Osteocyte (in vitro differentiated cells): Measurements from ENCODE around the gene UGT2B10. TPM values are rescaled to one million over a fixed set of nuclear protein-coding genes. Genes with fewer than 3 reads are reported as not detected.

Experiments used
- DNase-seq: peaks from one replicate; pipeline ENCODE4 v3.0.0; 2021; ENCODE audit warnings: mixed read lengths; ENCODE audit not compliant: unreplicated experiment; ENCODE audit errors: extremely low spot score
- H3K27ac Mint-ChIP-seq: one replicate; pipeline ENCODE4 v1.8.0; 2021; ENCODE audit warnings: mild to moderate bottlenecking, mixed read lengths; ENCODE audit not compliant: unreplicated experiment
- H3K27me3 Mint-ChIP-seq: one replicate; pipeline ENCODE4 v1.8.0; 2021; ENCODE audit warnings: mixed read lengths; ENCODE audit not compliant: unreplicated experiment
- H3K36me3 Mint-ChIP-seq: one replicate; pipeline ENCODE4 v1.8.0; 2021; ENCODE audit warnings: mixed read lengths; ENCODE audit not compliant: unreplicated experiment
- H3K4me1 Mint-ChIP-seq: one replicate; pipeline ENCODE4 v1.8.0; 2021; ENCODE audit warnings: mixed read lengths; ENCODE audit not compliant: unreplicated experiment
- H3K4me3 Mint-ChIP-seq: one replicate; pipeline ENCODE4 v1.8.0; 2021; ENCODE audit warnings: mild to moderate bottlenecking, moderate library complexity, mixed read lengths; ENCODE audit not compliant: unreplicated experiment
- H3K9me3 Mint-ChIP-seq: one replicate; pipeline ENCODE4 v1.8.0; 2021; ENCODE audit warnings: mixed read lengths; ENCODE audit not compliant: unreplicated experiment
- CTCF ChIP-seq: fragments of 200-600 bp; sonication (generic); IDR thresholded peaks from 2 replicates; pipeline ENCODE4 v1.5.0; 2021; ENCODE audit warnings: antibody characterized with exemption, mild to moderate bottlenecking, moderate library complexity
- total RNA-seq: library from RNA; stranded (reverse); gene quantifications from 2 replicates; pipeline ENCODE4 v1.2.1, GENCODE V29; 2021

The UGT2B10 gene
- total RNA-seq, 1 donor from 2014 or later, result not detected

- H3K36me3 Mint-ChIP-seq, result no peaks in the 10 kb centered on the region
- no peaks in the 10 kb centered on the region for H3K4me1 Mint-ChIP-seq
- H3K4me3 Mint-ChIP-seq, result no peak overlapping the region
- no peak overlapping the region for H3K27ac Mint-ChIP-seq
- peaks cover 3% of the 10 kb centered on the region for H3K27me3 Mint-ChIP-seq
- no peak for TF ChIP-seq CTCF
- DNase-seq, result no peak
- H3K9me3 Mint-ChIP-seq, result peaks cover 12% of the 10 kb centered on the region
Measured at GRCh38 chr4:68861057-68861456, 45.3 kb downstream of the UGT2B10 start.

DNA sequence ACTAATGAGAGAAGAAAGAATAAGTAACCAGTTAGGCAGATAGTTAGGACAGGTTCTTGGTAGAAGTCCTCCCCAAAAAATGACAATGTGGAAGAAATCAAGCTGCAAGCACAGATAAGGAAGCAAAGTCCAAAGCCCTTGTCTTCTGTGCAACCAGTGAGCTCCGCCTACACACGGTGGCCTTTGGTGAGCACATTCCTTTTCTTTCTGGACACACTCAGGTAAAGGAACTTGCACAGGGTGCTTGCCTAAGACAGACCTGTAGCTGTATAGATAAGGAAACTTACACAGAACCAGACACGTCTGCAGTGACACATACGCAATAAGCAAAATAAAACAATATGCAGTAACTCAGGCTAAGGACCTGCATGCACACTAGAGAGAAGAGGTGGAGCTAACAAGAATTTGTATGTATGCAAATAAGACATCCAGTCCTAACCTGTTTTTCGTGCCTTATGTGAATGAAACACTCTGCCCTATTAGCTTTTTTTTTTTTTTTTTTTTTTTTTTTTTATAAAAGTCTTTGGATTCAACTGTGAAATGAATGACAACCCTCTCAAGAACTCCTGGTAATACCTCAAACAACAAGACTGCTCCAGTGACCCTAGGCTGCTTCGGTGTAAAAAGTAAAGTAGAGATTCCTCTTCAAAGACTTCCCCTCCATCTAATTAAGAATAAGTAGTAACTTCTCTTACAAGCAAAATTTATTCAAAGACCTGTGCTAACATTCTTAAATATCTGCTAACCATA, 48.8 kb downstream of the UGT2B10 start:
- no peak for TF ChIP-seq CTCF
- Mint-ChIP-seq H3K36me3 (no peaks in the 10 kb centered on the region), H3K27ac (no peak overlapping the region), H3K27me3 (peaks cover 3% of the 10 kb centered on the region), H3K9me3 (no peaks in the 10 kb centered on the region), H3K4me3 (no peak overlapping the region), H3K4me1 (no peaks in the 10 kb centered on the region)
- DNase-seq, result no peak

DNA sequence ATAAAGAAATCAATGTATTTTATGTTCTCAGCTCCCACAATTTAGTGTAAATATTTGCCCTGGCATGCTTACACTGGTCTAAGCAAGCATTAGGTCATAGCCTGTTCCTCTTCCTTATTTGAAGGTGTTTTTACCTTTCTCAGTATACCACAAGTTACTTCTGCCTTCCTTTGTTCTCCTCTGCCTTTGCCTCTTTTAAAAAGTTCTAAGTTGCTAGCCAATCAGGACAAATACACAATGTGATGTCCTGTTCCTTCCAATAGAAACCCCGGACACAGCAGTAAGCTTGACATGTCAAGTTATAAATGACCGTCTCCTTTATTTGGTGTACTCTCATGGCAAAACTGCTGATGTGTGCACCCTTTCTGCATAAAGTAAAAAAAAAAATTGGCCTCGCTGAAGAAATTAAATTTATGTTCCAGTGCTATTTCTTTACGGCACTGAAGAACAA, 49.4 kb downstream of the UGT2B10 start:
- H3K36me3 Mint-ChIP-seq, result no peaks in the 10 kb centered on the region
- no peak for TF ChIP-seq CTCF
- H3K4me3 Mint-ChIP-seq, result no peak overlapping the region
- DNase-seq, result no peak
- H3K9me3 Mint-ChIP-seq, result no peaks in the 10 kb centered on the region
- no peak overlapping the region for H3K27ac Mint-ChIP-seq
- no peaks in the 10 kb centered on the region for H3K4me1 Mint-ChIP-seq
- H3K27me3 Mint-ChIP-seq, result peaks cover 3% of the 10 kb centered on the region

DNA sequence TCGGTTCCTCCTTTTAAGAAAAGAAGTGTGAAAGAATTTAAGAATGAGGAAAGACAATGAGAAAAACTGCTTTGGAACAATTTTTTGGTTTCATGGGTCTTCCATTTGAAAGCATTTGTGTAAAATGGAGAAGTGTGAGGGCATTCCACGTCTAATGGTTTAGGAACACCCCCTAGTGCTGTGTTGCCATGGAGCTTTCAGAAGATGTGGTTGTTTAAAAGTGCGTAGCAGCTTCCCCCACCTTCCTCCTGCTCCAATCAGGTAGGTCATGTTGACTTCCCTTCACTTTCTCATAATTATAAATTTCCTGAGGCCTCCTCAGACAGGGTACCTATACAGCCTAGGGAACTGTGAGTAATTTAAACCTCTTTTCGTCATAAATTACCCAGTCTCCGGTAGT, 50.0 kb downstream of the UGT2B10 start:
- Mint-ChIP-seq H3K4me3 (no peak overlapping the region), H3K27ac (no peak overlapping the region), H3K36me3 (no peaks in the 10 kb centered on the region), H3K9me3 (no peaks in the 10 kb centered on the region), H3K4me1 (no peaks in the 10 kb centered on the region), H3K27me3 (peaks cover 3% of the 10 kb centered on the region)
- no peak for DNase-seq
- TF ChIP-seq CTCF, result no peak

- no peak for DNase-seq
- Mint-ChIP-seq H3K4me3 (no peak overlapping the region), H3K36me3 (no peaks in the 10 kb centered on the region), H3K9me3 (no peaks in the 10 kb centered on the region), H3K27me3 (peaks cover under 1% of the 10 kb centered on the region), H3K4me1 (no peaks in the 10 kb centered on the region), H3K27ac (no peak overlapping the region)
- no peak for TF ChIP-seq CTCF
Measured at GRCh38 chr4:68869274-68869773, 53.5 kb downstream of the UGT2B10 start.
